HEK293 (cell line): ENCODE measurements around the gene UPP1.
"Not testable (repeated sequence)": the region's sequence is repeated elsewhere in the genome, so short reads cannot be mapped to it uniquely, and the experiment has no call there.

Experiments used
- CTCF ChIA-PET: fragments of 350-600 bp; formaldehyde crosslinking; extraction: SDS; loops from one replicate; lab custom pipeline; 2021; ENCODE audit warnings: antibody characterized with exemption; lab: Yijun Ruan, JAX
- POLR2A ChIA-PET: fragments of 300-600 bp; formaldehyde crosslinking; extraction: SDS; loops from one replicate; lab custom pipeline; 2020; ENCODE audit warnings: antibody characterized with exemption, inconsistent platforms; lab: Yijun Ruan, JAX
- H3K27ac ChIP-seq: fragments of 200-500 bp; sonication (Bioruptor generic); 2 replicates; pipeline ENCODE4 v1.5.1; 2014; ENCODE audit warnings: low read depth, low read length, control low read depth, inconsistent platforms; ENCODE audit errors: extremely low read depth
- H3K36me3 ChIP-seq, 2 experiments: fragments of 200-500 bp in 1 of 2; sonication (Bioruptor generic) in 1 of 2; 1 replicate in 1 of 2; 2 replicates in 1 of 2; pipeline ENCODE4 v1.5.1; 2014 to 2017; ENCODE audit warnings: inconsistent platforms in 2 of 2, low read length in 2 of 2; ENCODE audit not compliant: control insufficient read depth in 2 of 2, insufficient read depth in 1 of 2
- H3K4me1 ChIP-seq: fragments of 200-500 bp; sonication (Bioruptor generic); 2 replicates; pipeline ENCODE4 v1.5.1; 2014; ENCODE audit warnings: mild to moderate bottlenecking, low read length, inconsistent platforms; ENCODE audit not compliant: control insufficient read depth, insufficient read depth
- H3K4me3 ChIP-seq: 2 replicates; pipeline ENCODE4 v1.5.1; 2011; ENCODE audit warnings: low read depth, mild to moderate bottlenecking, control low read depth, low read length, moderate library complexity
- H3K9me3 ChIP-seq: fragments of 200-500 bp; sonication (Bioruptor generic); 2 replicates; pipeline ENCODE4 v1.5.1; 2014; ENCODE audit warnings: low read depth, low read length, inconsistent platforms; ENCODE audit not compliant: control insufficient read depth, insufficient read depth
- BCL11A ChIP-seq: fragments of 450-650 bp; formaldehyde crosslinking; IDR thresholded peaks from 2 replicates; pipeline ENCODE4 v1.5.1; 2016; ENCODE audit warnings: low read depth, missing biosample characterization, missing genetic modification characterization
- HOXC10 ChIP-seq: sonication (generic); formaldehyde crosslinking; IDR thresholded peaks from 2 replicates; pipeline ENCODE4 v1.8.1; 2023; ENCODE audit warnings: mild to moderate bottlenecking, missing genetic modification reagents
- HOXD13 ChIP-seq: sonication (generic); formaldehyde crosslinking; IDR thresholded peaks from 2 replicates; pipeline ENCODE4 v1.8.0; 2022; ENCODE audit warnings: missing genetic modification reagents, borderline replicate concordance
- SP3 ChIP-seq: fragments of 450-650 bp; formaldehyde crosslinking; IDR thresholded peaks from 2 replicates; pipeline ENCODE4 v1.5.1; 2016; ENCODE audit warnings: missing biosample characterization, missing genetic modification characterization
- ZBTB1 ChIP-seq: fragments of 450-650 bp; formaldehyde crosslinking; IDR thresholded peaks from 2 replicates; pipeline ENCODE4 v1.5.1; 2016; ENCODE audit warnings: missing biosample characterization, missing genetic modification characterization
- ZBTB6 ChIP-seq: fragments of 450-650 bp; formaldehyde crosslinking; IDR thresholded peaks from 2 replicates; pipeline ENCODE4 v1.5.1; 2017; ENCODE audit warnings: missing biosample characterization, missing genetic modification characterization
- ZIC2 ChIP-seq: fragments of 450-650 bp; formaldehyde crosslinking; IDR thresholded peaks from 2 replicates; pipeline ENCODE4 v1.5.1; 2016; ENCODE audit warnings: missing biosample characterization, missing genetic modification characterization
- ZNF10 ChIP-seq: fragments of 450-650 bp; formaldehyde crosslinking; IDR thresholded peaks from 2 replicates; pipeline ENCODE4 v1.5.1; 2017; ENCODE audit warnings: missing biosample characterization, missing genetic modification characterization
- ZNF174 ChIP-seq: fragments of 450-650 bp; formaldehyde crosslinking; IDR thresholded peaks from 2 replicates; pipeline ENCODE4 v1.5.0; 2017; ENCODE audit warnings: missing biosample characterization, mild to moderate bottlenecking, missing genetic modification characterization
- ZNF19 ChIP-seq: fragments of 450-650 bp; formaldehyde crosslinking; IDR thresholded peaks from 2 replicates; pipeline ENCODE4; 2016; ENCODE audit warnings: missing biosample characterization, missing genetic modification characterization, low read depth
- ZNF354C ChIP-seq: fragments of 450-650 bp; formaldehyde crosslinking; IDR thresholded peaks from 2 replicates; pipeline ENCODE4 v1.5.1; 2016; ENCODE audit warnings: missing biosample characterization, missing genetic modification characterization, low read depth, borderline replicate concordance
- ZNF404 ChIP-seq: fragments of 450-650 bp; formaldehyde crosslinking; IDR thresholded peaks from 2 replicates; pipeline ENCODE4 v1.5.1; 2017; ENCODE audit warnings: missing biosample characterization, missing genetic modification characterization
- ZNF514 ChIP-seq: fragments of 450-650 bp; formaldehyde crosslinking; IDR thresholded peaks from 2 replicates; pipeline ENCODE4 v1.5.1; 2016; ENCODE audit warnings: missing biosample characterization, missing genetic modification characterization
- ZNF560 ChIP-seq: fragments of 450-650 bp; formaldehyde crosslinking; IDR thresholded peaks from 2 replicates; pipeline ENCODE4 v1.5.1; 2017; ENCODE audit warnings: missing biosample characterization, missing genetic modification characterization, borderline replicate concordance
- ZNF626 ChIP-seq: fragments of 450-650 bp; sonication (Bioruptor Pico); formaldehyde crosslinking; IDR thresholded peaks from 2 replicates; pipeline ENCODE4 v1.5.1; 2018; ENCODE audit warnings: missing biosample characterization, missing genetic modification characterization, inconsistent platforms
- ZNF654 ChIP-seq: fragments of 450-650 bp; formaldehyde crosslinking; IDR thresholded peaks from 2 replicates; pipeline ENCODE4 v1.5.1; 2016; ENCODE audit warnings: low read depth, missing biosample characterization, missing genetic modification characterization
- ZNF658 ChIP-seq: fragments of 450-650 bp; formaldehyde crosslinking; IDR thresholded peaks from 2 replicates; pipeline ENCODE4; 2016; ENCODE audit warnings: missing biosample characterization, missing genetic modification characterization
- ZNF777 ChIP-seq: fragments of 450-650 bp; formaldehyde crosslinking; IDR thresholded peaks from 2 replicates; pipeline ENCODE4 v1.5.1; 2017; ENCODE audit warnings: missing biosample characterization, missing genetic modification characterization, borderline replicate concordance
- TF ChIP-seq, protein P1 (sequence below): fragments of 450-650 bp; formaldehyde crosslinking; IDR thresholded peaks from 2 replicates; pipeline ENCODE4 v1.5.1; 2017; ENCODE audit warnings: missing biosample characterization, mild to moderate bottlenecking, missing genetic modification characterization, moderate library complexity

UPP1 gene

DNA sequence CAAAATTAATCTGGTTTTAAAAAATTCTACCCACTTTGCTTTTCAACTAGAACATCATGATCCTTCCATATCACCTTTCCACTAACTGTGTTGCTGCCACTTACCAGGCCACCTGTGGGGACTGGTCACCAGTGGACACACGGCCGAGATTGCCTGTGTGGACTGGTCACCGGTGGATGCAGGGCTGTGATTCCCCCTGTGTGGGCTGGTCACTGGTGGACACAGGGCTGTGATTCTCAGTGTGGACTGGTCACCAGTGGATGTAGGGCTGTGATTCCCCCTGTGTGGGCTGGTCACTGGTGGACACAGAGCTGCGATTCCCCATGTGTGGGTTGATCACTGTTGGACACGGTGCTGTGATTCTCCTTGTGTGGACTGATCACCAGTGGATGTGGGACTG, 27.0 kb downstream of the UPP1 start:
- H3K27ac ChIP-seq, result no peak overlapping the region
- POLR2A ChIA-PET, result no interaction called here
- no peak for TF ChIP-seq ZNF404 (tag by site-specific recombination)
- no peak for TF ChIP-seq ZNF777
- no peak for TF ChIP-seq ZNF514 (tag by site-specific recombination)
- TF ChIP-seq, all 188 proteins: peak for 0
- CTCF ChIA-PET, result no interaction called here
- Histone ChIP-seq H3K36me3 (no peaks in the 10 kb centered on the region), H3K4me1 (no peaks in the 10 kb centered on the region), H3K9me3 (no peaks in the 10 kb centered on the region), H3K4me3 (no peak overlapping the region)

- ChIA-PET POLR2A (no interaction called here), CTCF (interaction anchor here (0.5 to 0.9 kb wide), 2 partner anchors 19 to 783 kb away, joined by 3 to 5 read pairs; no protein-coding TSS in a partner anchor)
- Histone ChIP-seq H3K36me3 (no peaks in the 10 kb centered on the region), H3K9me3 (no peaks in the 10 kb centered on the region), H3K4me3 (no peak overlapping the region), H3K4me1 (no peaks in the 10 kb centered on the region), H3K27ac (no peak overlapping the region)
- TF ChIP-seq ZNF174 (tag by site-specific recombination), result no peak
- TF ChIP-seq SP3, result no peak
- TF ChIP-seq ZBTB1 (tag by site-specific recombination), result no peak
- TF ChIP-seq ZNF10 (tag by site-specific recombination), result no peak
- TF ChIP-seq ZIC2 (tag by site-specific recombination), result no peak
- TF ChIP-seq ZNF626 (tag by site-specific recombination), result no peak
- TF ChIP-seq ZNF654 (tag by site-specific recombination), result no peak
- no peak for TF ChIP-seq ZNF514 (tag by site-specific recombination)
- no peak for TF ChIP-seq ZBTB6 (tag by site-specific recombination)
- TF ChIP-seq HOXC10 (CRISPR knock-in tag), result no peak
- no peak for TF ChIP-seq ZNF658 (tag by site-specific recombination)
- TF ChIP-seq ZNF560 (tag by site-specific recombination), result no peak
- TF ChIP-seq BCL11A (tag by site-specific recombination), result no peak
- TF ChIP-seq HOXD13, result no peak
- no peak for TF ChIP-seq ZNF19 (tag by site-specific recombination)
- TF ChIP-seq, protein P1, sequence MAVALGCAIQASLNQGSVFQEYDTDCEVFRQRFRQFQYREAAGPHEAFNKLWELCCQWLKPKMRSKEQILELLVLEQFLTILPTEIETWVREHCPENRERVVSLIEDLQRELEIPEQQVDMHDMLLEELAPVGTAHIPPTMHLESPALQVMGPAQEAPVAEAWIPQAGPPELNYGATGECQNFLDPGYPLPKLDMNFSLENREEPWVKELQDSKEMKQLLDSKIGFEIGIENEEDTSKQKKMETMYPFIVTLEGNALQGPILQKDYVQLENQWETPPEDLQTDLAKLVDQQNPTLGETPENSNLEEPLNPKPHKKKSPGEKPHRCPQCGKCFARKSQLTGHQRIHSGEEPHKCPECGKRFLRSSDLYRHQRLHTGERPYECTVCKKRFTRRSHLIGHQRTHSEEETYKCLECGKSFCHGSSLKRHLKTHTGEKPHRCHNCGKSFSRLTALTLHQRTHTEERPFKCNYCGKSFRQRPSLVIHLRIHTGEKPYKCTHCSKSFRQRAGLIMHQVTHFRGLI (tag by site-specific recombination), result no peak
- no peak for TF ChIP-seq ZNF354C (tag by site-specific recombination)
Observed at GRCh38 chr7:48118041-48118440, 29.0 kb downstream of the UPP1 start.

DNA sequence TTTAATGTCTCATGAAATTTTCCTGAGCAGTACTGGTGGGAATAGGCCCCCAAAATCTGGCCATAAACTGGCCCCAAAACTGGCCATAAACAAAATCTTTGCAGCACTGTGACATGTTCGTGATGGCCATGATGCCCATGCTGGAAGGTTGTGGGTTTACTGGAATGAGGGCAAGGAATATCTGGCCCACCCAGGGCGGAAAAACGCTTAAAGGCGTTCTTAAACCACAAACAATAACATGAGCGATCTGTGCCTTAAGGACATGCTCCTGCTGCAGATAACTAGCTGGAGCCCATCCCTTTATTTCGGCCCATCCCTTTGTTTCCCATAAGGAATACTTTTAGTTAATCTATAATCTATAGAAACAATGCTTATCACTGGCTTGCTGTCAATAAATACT, 31.5 kb downstream of the UPP1 start:
- CTCF ChIA-PET, result interaction anchor here (3.9 kb wide), 1 partner anchor 10 kb away, joined by 26 read pairs; no protein-coding TSS in a partner anchor
- H3K9me3 ChIP-seq, POLR2A ChIA-PET: not testable (repeated sequence)

More for the DNA sequence above, 31.5 kb downstream of the UPP1 start:
- not testable (repeated sequence) for H3K36me3 ChIP-seq, H3K27ac ChIP-seq, H3K4me1 ChIP-seq, H3K4me3 ChIP-seq
